Lung (tissue), 12 donors: Measurements from ENCODE around the gene KLHL21. TPM values are rescaled to one million over a fixed set of nuclear protein-coding genes. Genes with fewer than 3 reads are reported as not detected.

Experiments
- ATAC-seq: fragments of 200-7000 bp; cut with Tn5 transposase; one replicate; pipeline ENCODE4 v1.9.1; 2020; ENCODE audit warnings: moderate number of reproducible peaks; ENCODE audit not compliant: insufficient read depth, low FRiP score
- DNase-seq, 3 donors: peaks; one replicate each; pipeline ENCODE4 v3.0.0-alpha.2; 2013 to 2017
- H3K27ac ChIP-seq, 2 donors: one replicate each; pipeline ENCODE4 v1.5.1; 2013; ENCODE audit warnings: mild to moderate bottlenecking in 2 of 2, moderate library complexity in 2 of 2, control low read depth in 1 of 2, inconsistent platforms in 1 of 2, low read depth in 1 of 2, low read length in 1 of 2
- H3K27me3 ChIP-seq, 3 donors: one replicate each; pipeline ENCODE4 v1.5.1; 2013; ENCODE audit warnings: low read length in 2 of 3; ENCODE audit not compliant: control insufficient read depth in 3 of 3, insufficient read depth in 3 of 3
- H3K36me3 ChIP-seq, 4 donors: one replicate each; pipeline ENCODE4 v1.5.1; 2013; ENCODE audit warnings: low read length in 4 of 4, mild to moderate bottlenecking in 1 of 4, moderate library complexity in 1 of 4; ENCODE audit not compliant: control insufficient read depth in 4 of 4, insufficient read depth in 4 of 4
- H3K4me1 ChIP-seq, 5 donors: one replicate each; pipeline ENCODE4 v1.5.1; 2013; ENCODE audit warnings: low read length in 5 of 5, mild to moderate bottlenecking in 2 of 5, moderate library complexity in 1 of 5; ENCODE audit not compliant: control insufficient read depth in 5 of 5, insufficient read depth in 5 of 5
- H3K4me3 ChIP-seq: one replicate; pipeline ENCODE4 v1.5.1; 2013; ENCODE audit warnings: mild to moderate bottlenecking, control low read depth, moderate library complexity
- H3K9ac ChIP-seq, 2 donors: one replicate each; pipeline ENCODE4 v1.5.1; 2013; ENCODE audit warnings: low read length in 2 of 2, control low read depth in 1 of 2; ENCODE audit not compliant: insufficient read depth in 1 of 2
- H3K9me3 ChIP-seq, 4 donors: one replicate each; pipeline ENCODE4 v1.5.1; 2013; ENCODE audit warnings: low read length in 3 of 4, mild to moderate bottlenecking in 1 of 4, moderate library complexity in 1 of 4; ENCODE audit not compliant: control insufficient read depth in 4 of 4, insufficient read depth in 3 of 4
- CTCF ChIP-seq: IDR thresholded peaks from 2 replicates; pipeline ENCODE4 v1.5.1; 2012; ENCODE audit warnings: mild to moderate bottlenecking; ENCODE audit errors: control extremely low read depth, extremely low read depth
- WGBS, 2 donors: extraction: QIAGEN DNeasy Blood & Tissue Kit; methylation state at CpG; one replicate each; pipeline ENCODE4 v1.1.7; 2013; 5-methylcytosine and 5-hydroxymethylcytosine counted together
- polyA plus RNA-seq, 2 donors: library from polyadenylated mRNA; stranded (reverse); fragments of 200-250 nt; gene quantifications; one replicate each; pipeline ENCODE4 v1.2.1, GENCODE V29; 2013
- total RNA-seq, 2 donors: library from RNA; depleted of rRNA in 1 of 2; stranded (reverse); fragments of >200 nt in 1 of 2; gene quantifications; one replicate each; pipeline ENCODE4 v1.2.1, GENCODE V29; 2014 to 2021
- donor health status: control.
- donor health status: control.
- donor health status: Bipolar disorder and iron deficiency.
- donor health status: healthy.
- donor health status: DM: yes; HTN: yes; CAD: no.

The KLHL21 gene
- total and polyA plus RNA-seq, 4 donors, result 9.2 to 31.3 (median 19.7) TPM

GRCh38 chr1:6597777-6598131 is 4.9 kb downstream of the KLHL21 start:
- H3K27ac ChIP-seq, result peak overlapping the region in 1 of 2 donors; percentile 30
- H3K9ac ChIP-seq, result no peak overlapping the region
- H3K9me3 ChIP-seq, result no peaks in the 10 kb centered on the region
- DNase-seq (no peak), ATAC-seq (no peak)
- TF ChIP-seq CTCF, result no peak
- peaks cover 0 to 51% (median 27%) of the 10 kb centered on the region in 4 donors for H3K36me3 ChIP-seq
- WGBS, 2 donors, result 93 to 97% methylated on average over 6 of the region's 6 CpGs
- peaks cover 0 to 9% (median 7%) of the 10 kb centered on the region in 5 donors for H3K4me1 ChIP-seq
- no peaks in the 10 kb centered on the region for H3K27me3 ChIP-seq
- no peak overlapping the region for H3K4me3 ChIP-seq

- no peak for DNase-seq
- H3K9ac ChIP-seq, result no peak overlapping the region
- WGBS, 2 donors, result 90 to 93% methylated on average over 15 of the region's 15 CpGs
- peaks cover 0 to 55% (median 27%) of the 10 kb centered on the region in 4 donors for H3K36me3 ChIP-seq
- no peaks in the 10 kb centered on the region for H3K27me3 ChIP-seq
- peak overlapping the region in 1 of 2 donors; percentile 30 for H3K27ac ChIP-seq
- H3K4me1 ChIP-seq, result peaks cover 0 to 9% (median 7%) of the 10 kb centered on the region in 5 donors
- no peak for ATAC-seq
- no peak overlapping the region for H3K4me3 ChIP-seq
- no peak for TF ChIP-seq CTCF
- no peaks in the 10 kb centered on the region for H3K9me3 ChIP-seq
Measured at GRCh38 chr1:6596886-6597776, 5.5 kb downstream of the KLHL21 start.

GRCh38 chr1:6596351-6596750 is 6.3 kb downstream of the KLHL21 start:
- WGBS, 2 donors, result 72 to 74% methylated on average over 7 of the region's 7 CpGs
- Histone ChIP-seq H3K9me3 (no peaks in the 10 kb centered on the region), H3K9ac (no peak overlapping the region), H3K4me1 (peaks cover 0 to 9% (median 7%) of the 10 kb centered on the region in 5 donors), H3K4me3 (no peak overlapping the region), H3K27me3 (no peaks in the 10 kb centered on the region), H3K36me3 (peaks cover 0 to 60% (median 28%) of the 10 kb centered on the region in 4 donors), H3K27ac (no peak overlapping the region)
- DNase-seq (no peak), ATAC-seq (no peak)
- TF ChIP-seq CTCF, result no peak
